T-helper 1 cell treated with Interleukin-12 subunit alpha and Interleukin-12 subunit beta and Interleukin-4 antibody, amounts not matched to agents 30 ng/mL and 1 ng/mL, for 36 hours (primary cell): ENCODE data around the gene GNAO1. TPM values are rescaled to one million over a fixed set of nuclear protein-coding genes. Genes with fewer than 3 reads are reported as not detected.

ENCODE experiments used
- intact Hi-C: fragments of 100-400 bp; cut with micrococcal nuclease; formaldehyde crosslinking; loops from one replicate; pipeline ENCODE4 v1.15.1; 2024
- total RNA-seq: library from RNA; stranded (reverse); gene quantifications from 2 replicates; pipeline ENCODE4 v1.2.3, GENCODE V29; 2022

GNAO1 gene
- total RNA-seq, 1 donor from 2014 or later = 2.1 TPM

DNA sequence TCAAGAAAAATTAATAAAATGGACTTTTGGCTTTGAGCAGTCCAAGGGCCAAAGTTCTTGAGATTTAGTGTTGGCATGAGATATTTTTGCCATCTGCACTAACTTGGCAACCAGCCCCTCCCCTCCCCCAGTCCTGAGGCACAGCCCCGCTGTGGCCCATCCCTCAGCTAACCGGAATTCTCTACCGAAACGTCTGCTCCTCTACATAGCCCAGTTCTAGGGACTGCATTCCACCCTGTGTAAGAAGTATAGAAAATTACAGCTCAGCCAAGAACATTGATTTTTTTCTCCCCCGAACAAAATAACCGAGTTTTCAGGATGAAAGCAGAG is 136.6 kb downstream of the GNAO1 start:
- intact Hi-C loops = no loop called here

DNA sequence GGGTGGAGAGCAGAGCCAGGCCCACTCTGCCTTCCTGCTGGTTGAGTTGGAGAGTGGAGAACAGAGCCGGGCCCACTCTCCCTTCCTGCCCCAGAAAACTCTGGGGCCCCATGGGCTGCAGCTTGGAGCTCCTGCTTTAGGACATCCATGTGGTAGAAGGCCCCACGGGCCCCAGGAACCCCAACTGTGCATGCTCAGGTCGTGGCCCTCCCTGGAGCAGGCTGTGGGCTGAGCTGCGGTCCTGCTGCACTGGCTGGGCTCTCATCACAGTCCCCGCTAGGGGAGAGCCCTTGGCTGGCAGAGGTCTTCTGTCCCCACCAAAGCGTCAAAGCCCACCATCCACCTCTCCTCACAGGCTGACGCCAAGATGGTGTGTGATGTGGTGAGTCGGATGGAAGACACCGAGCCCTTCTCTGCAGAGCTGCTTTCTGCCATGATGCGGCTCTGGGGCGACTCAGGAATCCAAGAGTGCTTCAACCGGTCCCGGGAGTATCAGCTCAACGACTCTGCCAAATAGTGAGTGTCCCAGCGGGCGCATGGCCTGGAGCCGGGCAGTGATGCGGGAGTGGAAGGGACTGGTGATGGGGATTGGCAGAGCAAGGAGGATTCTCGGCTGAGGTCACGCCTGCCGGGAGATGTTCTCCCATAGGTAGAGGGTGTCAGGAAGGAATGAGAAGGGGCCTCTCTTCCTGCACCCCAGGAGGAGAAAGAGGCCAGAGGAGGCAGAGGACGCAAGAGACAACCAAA is 137.2 kb downstream of the GNAO1 start:
- intact Hi-C loops = no loop called here

DNA sequence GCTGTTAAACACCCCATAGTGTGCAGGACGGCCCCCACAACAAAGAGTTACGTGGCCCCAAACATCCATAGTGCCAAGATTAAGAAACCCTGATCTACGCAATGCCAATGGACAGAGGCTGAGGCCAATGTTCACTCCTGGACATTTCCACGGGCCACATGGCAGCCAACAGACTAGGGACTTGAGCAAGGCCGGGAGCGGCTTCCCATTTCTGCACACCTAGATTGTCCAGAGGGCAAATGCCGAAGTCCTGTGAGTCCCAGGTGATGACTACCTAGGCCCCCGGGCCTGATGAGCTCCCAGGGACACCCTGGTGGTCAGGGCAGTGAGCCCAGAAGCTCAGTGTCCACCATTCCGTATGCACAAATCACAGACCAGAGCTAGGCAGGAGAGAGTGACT is 138.6 kb downstream of the GNAO1 start:
- intact Hi-C loops = no loop called here

DNA sequence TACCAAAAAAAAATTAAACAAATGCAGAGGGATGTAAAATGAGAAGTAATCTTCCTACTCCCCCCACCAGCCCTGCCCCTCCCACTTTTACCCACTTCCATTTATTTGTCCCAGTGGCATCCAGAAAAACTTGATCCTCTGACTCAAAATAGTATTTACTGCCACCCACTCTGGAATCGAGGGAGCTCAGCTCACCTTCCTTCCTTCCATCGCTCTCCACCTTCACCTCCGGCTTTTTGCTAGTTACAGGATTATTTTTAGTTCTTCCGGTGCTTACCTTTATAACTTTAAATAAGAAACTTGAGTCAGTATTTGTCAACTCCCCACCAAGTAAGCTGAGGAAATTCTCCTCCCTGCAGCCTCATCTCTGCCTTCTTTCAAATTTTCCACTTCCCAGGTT is 139.2 kb downstream of the GNAO1 start:
- intact Hi-C loops = no loop called here

DNA sequence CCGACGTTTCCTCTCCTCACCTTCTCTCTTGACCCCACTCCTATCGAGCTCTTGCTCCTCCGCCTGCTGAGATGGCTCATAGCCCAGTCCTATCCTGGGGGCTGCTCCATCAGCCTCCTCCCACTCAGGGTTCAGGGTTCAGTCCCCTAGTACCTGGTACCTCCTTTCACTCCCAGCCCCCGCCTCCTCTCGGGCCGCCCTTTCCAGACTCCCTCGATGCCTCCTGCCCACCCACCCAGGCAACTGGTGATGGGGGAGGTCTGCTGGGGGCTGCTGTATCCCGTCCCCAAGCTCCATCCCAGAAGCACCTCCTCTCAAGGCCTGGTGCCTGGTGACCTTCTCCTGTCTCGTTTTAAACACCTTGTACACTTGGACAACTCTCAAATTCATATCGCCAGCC is 140.1 kb downstream of the GNAO1 start:
- intact Hi-C loops = no loop called here

DNA sequence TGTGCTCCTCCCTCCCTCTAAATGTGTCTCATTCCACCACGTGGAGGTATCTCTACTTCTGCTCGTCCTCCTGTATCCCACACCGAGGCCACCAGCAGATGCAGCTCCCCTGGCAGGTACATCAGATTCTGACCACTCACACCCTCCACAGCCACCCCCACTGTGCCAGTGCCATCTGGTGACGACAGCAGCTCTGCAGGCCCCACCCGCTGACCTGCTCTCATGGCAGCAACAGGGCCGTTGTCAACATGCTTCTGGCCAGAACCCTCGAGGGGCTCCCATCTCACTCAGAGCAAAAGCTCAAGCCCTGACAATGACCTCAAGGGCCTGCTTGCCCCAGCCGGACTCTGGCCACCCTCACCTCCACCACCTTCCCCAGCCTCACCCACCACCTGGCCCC is 140.6 kb downstream of the GNAO1 start:
- intact Hi-C loops = no loop called here

DNA sequence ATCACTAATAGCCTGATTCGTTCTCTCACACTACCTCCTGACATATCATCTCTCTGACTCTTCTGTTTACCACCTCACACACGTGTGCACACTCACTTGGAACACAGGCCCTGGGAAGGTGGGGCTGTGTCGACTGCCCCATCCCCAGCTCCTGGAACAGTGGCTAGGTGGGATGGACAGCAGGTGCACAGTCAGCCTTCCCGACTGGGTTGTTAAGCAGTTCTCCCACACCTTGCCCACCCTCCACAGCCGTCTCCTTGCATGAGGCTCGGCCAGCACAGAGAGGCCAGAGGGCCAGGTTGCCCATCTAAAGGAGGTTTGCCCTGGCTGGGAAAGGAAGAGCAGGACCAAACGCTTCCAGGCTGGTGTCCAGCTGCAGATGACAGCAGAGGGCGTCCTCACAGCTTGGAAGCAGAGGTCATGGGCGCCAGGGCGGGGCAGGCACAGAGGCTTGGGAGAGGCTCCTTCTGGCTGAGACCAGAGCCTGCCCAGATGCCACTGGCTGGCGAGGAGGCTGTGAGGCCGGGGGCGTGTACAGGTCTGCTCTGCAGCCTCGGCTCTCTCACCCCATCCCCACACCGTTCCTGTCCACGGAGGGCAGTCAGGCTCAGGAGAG is 141.3 kb downstream of the GNAO1 start:
- intact Hi-C loops = no loop called here

DNA sequence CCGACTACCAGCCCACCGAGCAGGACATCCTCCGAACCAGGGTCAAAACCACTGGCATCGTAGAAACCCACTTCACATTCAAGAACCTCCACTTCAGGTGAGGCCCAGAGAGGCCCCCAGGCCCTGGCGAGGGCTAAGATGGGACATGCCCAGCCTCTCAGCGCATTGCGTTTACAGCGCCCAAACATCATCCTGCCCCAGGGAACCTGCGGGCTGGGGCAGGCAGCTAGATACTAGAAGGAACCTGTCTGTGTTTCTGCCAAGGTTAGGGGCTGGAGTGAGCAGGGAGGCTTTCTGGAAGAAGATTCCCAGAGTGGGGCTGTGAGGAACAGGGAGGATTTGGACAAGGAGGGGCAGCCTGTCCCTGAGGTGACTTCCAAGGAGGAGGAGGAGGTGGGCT is 143.5 kb downstream of the GNAO1 start:
- intact Hi-C loops = no loop called here

DNA sequence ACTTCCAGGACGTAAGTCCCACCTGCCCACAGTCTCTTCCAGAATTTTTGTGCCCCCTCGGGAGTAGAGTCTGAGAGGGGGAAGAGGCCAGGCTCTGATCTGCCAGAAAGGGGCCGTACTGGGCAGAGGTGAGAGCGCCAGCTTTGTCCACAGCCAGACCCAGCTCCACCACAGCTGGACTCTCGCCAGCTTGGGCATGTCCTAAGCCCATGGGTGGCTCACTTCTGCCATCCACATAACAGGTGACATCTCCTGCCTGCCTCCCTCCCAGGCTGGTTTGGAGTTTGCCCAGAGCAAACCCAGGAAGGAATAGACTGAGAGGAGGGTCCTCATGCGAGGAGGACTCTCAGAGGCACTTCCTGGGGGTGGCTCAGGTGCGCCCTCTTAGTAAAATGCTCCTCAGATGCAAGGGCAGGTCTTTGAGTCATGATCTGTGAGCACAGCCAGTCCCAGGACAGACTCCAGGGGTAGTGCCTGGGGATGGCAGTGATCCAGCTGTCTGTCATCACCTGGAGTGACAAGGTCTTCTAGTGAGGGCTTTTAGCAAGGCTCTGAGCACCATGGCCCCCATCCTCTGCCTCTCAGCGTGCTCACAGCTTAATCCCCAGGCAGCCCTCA is 144.9 kb downstream of the GNAO1 start:
- intact Hi-C loops = no loop called here

DNA sequence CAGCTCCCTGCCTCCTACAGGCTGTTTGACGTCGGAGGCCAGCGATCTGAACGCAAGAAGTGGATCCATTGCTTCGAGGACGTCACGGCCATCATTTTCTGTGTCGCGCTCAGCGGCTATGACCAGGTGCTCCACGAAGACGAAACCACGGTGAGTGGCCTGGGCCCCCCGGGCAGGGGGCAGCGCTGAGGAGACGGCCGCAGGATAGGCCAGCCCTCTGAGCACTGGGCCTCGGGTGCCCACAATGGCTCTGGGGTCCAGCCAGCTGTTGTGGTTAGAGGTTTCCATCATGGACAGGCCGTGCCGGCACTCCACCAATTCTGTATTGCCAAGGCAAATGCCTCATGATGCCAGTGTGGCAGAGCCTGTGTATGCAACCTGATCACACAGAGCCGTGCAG is 145.4 kb downstream of the GNAO1 start:
- intact Hi-C loops = no loop called here

DNA sequence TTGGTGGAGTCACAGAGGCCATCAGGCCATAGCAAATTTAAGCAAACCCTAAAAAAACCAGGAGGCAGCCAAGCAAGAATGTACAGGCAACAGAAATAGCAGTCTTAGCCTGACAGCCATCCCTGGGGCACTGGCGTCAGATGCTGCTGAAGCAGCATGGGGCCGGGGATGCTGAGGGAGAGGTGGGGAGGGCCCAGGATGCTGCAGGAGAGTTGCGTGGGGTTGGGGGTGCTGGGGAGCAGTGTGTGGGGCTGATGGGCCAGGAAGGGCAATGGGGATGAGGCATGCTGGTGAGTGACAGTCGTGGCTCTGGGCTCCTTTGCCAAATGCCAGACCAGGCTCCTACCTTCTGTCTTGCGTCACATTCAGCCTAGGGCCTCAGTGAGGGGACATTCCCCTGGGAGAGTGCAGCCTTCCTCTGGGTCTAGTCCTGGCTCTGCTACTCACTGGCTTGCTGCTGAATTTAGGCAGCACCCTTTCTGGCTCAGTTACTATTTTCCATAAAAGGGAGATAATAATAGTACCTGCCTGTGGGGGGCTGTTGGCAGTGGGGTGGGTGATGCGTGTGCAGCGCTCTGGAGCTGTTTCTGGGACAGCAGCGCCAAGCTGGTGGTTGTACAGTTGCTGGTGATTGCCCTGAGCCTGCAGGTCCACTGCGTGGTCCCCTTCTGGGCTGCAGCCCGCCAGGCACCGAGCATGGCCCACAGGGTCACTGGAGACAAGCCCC is 146.0 kb downstream of the GNAO1 start:
- intact Hi-C loops = no loop called here

DNA sequence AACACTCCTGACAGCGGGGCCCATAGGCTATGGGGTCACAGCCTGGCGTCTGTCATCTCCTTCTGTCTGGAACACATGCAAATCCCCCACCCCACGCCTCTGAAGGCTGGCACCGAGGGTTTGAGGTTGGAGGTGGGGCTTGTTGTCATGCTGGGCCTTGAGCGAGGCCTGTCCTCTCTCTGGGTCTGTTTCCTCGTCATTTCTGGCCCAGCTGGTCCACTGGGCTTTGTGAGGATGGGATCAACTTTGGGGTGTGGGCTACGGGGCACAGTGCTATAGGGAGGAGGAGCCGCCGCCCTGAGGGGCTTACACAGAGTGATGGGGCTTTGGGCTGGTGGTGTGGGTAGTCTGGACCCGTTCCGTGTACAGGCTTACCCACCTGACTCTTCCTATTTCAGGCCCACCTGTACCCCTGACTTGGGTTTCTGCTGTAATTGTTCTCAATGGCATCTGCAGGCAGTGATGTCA is 146.6 kb downstream of the GNAO1 start:
- intact Hi-C loops = no loop called here

DNA sequence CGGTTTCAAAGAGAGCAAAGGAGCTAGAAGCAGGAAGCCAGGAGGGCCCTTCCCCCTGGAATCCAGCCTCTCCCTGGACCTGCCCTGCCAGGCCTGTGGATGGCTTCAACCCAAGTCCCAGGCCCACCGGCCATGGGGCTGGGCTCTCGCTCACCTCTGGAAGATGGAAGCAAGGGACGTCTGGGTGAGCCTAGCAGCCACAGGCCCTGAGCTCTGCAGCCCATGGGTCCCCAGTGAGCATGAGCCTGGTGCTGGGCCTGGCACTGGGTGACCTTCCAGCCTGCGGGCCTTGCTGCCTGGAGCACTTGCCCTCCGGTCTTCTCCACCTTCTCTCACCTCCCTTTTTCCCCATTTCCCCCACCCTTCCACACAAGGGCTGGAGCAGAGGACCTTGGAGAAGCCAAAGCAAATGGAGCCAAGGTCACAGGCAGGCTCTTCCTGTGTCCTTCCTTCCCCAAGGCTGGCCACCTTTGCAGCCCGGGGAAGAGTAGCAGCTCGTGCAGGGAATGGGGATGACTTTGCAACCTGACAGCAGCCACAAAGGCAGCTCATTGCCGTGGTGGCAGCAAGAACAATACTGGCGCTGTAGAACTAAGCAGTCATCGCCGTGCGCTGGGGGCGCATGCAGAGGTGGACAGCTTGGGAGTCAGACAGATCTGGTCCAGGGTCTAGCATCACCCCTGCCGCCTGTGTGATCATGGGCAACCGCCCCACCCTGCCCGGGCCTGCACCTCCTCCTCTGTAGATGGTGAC is 147.5 kb downstream of the GNAO1 start:
- intact Hi-C loops = no loop called here

DNA sequence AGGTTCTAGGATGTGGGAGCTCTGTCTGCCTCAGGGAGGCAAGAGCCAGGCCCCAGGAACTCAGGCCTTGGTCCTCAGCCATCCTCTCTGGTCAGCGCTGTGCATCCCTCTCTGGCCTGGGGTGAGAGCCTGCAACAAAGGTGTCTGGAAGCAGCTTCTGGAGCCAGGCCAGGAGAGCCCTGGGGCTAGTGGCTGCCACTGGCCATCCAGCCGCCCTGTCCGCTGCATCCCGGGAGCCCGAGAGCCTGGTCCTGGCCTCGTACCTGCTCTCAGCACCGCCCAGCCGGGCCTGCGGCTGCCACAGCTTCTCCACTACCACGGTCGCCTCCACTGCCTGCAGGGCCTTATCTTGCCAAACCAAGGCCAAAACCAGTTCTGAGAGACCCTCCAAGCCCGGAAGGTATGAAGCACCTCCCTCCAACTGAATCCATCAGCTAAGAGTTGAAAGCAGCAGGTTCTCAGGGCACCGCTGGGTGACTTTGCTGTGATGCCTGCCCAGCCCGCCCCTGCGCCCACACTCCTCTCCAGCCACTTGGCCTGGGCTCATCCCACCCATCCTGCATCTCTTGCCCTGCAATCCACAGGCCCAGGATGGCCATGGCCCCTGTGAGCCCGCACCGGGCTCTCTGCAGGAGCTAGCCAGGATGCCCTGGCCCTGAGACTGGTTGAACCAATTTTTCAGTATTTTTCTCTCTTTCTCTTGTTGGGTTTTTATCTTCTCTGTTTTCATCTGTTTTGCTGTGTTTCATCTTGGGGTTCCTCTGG is 148.3 kb downstream of the GNAO1 start:
- intact Hi-C loops = no loop called here

DNA sequence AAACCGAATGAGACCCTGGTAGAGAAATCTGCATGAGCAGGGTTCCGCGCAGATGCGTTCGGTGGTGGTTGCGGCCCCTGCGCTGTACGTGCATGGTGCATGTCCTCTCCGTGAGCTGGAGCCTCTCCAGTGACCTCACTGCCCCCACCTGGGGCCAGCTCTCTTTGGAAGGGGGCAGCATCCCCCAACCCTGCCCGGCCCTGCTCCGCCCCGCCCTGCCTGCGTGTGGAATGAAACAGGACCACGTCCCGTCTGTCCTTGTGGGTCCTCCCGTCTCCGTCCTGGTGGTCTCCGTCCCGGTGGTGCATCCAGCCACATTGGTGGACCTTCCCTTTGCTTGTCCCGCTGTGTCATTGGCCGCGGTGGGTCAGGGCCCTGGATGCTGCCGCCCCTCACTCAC is 149.1 kb downstream of the GNAO1 start:
- intact Hi-C loops = no loop called here

DNA sequence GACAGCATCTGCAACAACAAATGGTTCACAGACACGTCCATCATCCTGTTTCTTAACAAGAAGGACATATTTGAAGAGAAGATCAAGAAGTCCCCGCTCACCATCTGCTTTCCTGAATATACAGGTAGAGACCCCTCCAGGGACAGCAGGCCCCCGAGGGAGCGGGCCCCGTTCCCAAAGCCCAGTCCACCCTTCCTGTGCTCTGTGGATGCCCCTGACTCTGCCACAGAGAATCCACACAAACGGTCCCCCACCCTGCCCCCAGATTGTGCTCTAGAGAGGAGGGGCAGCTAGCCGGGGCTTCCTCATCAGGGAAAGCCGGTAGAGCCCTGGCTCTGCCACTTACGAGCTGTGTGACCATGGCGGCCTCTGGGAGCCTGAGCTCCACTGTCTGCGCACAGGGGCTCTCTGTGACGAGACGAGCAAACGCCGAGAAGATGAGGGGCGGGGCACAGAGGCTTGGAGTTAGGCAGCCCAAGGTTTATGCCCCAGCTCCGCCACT is 149.6 kb downstream of the GNAO1 start:
- intact Hi-C loops = no loop called here

DNA sequence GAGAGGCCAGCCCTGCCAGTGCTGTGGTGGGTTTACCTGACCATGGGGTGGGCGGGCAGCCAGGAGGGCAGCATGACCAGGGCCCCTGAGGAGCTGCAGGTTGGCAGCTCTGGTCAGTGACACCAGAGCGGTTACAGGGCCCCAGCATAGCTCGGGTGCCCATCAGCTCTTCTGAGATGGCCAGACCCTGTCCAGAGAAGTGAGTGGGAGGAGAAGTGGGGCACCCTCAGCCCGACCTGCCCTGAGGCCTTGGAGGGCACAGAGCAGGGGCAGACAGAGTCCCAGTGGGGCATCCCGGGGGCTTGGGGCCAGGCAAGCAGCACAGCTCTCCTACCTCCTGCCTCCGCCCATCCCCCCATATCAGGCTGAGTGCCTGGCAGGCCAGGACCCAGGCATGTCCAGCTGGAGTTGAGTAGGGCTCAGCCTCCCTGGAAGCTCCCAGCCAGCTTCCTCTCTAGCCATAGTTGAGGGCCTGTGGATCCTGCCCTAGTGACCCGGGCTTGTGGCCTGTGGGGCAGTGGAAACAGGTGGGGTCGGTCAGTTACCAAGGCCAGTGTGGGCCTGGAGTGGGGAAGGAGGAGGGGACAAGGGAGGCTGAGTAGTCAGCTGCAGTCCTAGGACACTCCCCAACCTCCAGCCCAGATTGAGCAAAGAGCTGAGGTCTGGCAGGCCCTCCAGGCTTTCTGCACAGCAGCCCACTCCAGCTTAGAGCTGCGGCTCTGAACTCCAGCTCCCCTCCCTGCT is 150.5 kb downstream of the GNAO1 start:
- intact Hi-C loops = no loop called here

DNA sequence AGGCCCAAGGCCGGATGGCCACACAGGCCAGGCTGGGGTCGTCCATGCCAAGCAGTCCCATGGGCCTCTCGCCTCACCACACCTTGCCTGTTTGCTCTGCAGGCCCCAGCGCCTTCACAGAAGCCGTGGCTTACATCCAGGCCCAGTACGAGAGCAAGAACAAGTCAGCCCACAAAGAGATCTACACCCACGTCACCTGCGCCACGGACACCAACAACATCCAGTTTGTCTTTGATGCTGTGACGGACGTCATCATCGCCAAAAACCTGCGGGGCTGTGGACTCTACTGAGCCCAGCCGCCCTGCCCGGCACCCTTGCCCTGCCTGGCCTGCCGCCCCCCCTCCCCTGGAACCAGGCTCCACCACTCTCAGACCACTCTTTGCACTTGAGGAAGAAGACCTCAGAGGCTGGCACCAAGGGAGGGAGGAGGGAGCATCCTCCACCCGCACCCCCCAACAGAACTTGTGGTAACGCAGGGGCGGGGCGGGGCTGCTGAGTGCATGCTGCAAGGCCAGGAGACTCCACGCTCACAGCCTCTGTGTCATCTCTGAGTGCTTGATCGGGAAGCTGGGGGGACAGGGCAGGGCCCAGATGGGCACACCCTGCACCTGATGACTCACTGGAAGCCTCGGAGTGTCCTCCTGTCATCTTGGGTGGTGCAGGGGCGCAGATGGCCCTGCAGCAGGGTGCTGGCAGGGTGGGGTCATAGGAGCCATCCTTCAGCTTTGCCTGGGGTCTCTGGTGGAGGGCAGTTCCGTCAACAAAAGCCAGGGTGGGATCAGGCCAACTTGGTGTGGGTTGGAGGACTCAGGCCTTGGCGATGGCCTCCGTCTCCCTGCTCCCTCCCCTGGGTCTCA is 152.6 kb downstream of the GNAO1 start:
- intact Hi-C loops = no loop called here
